PC-3 (cell line): Measurements from ENCODE around the gene OR6K6. TPM values are rescaled to one million over a fixed set of nuclear protein-coding genes. Genes with fewer than 3 reads are reported as not detected.

ENCODE experiments used
- ATAC-seq: fragments of 200-7000 bp; cut with Tn5 transposase; 2 replicates; pipeline ENCODE4 v1.9.1; 2020; ENCODE audit warnings: mild to moderate bottlenecking, moderate library complexity
- BruUV-seq: library from RNA; stranded (reverse); fragments of 400-500 nt; replicated peaks from 2 replicates; lab custom pipeline; 2021; lab: Mats Ljungman, UMichigan
- CTCF ChIA-PET: fragments of 300-600 bp; sonication (Branson Sonifier 250); formaldehyde crosslinking; loops from one replicate; lab custom pipeline; 2022; ENCODE audit warnings: antibody characterized with exemption; lab: Charles Lee
- POLR2A ChIA-PET: fragments of 300-600 bp; sonication (Branson Sonifier 250); formaldehyde crosslinking; loops from one replicate; lab custom pipeline; 2022; ENCODE audit warnings: antibody characterized with exemption; ENCODE audit not compliant: unreplicated experiment; lab: Charles Lee
- DNase-seq: peaks from one replicate; pipeline ENCODE4 v3.0.0-alpha.2; 2015
- H2AFZ ChIP-seq: fragments of 300-600 bp; sonication (generic); 2 replicates; pipeline ENCODE4 v1.6.0; 2016; ENCODE audit warnings: antibody characterized with exemption, low read length
- H3F3A ChIP-seq: fragments of 300-600 bp; sonication (generic); one replicate; pipeline ENCODE4 v1.6.0; 2017; ENCODE audit warnings: antibody characterized with exemption, low read length, control low read depth, mild to moderate bottlenecking; ENCODE audit not compliant: unreplicated experiment
- H3K27ac ChIP-seq: fragments of 300-600 bp; sonication (generic); 2 replicates; pipeline ENCODE4 v1.5.1; 2016; ENCODE audit warnings: mild to moderate bottlenecking, low read length
- H3K27me3 ChIP-seq: fragments of 300-600 bp; sonication (generic); 2 replicates; pipeline ENCODE4 v1.6.1; 2016; ENCODE audit warnings: low read length, mixed read lengths
- H3K36me3 ChIP-seq: fragments of 300-600 bp; sonication (generic); 2 replicates; pipeline ENCODE4 v1.6.1; 2016; ENCODE audit warnings: low read depth, mixed run types, low read length, mixed read lengths
- H3K4me1 ChIP-seq: fragments of 300-600 bp; sonication (generic); 2 replicates; pipeline ENCODE4 v1.5.1; 2016; ENCODE audit warnings: low read length; ENCODE audit not compliant: insufficient read depth
- H3K4me2 ChIP-seq: fragments of 300-600 bp; sonication (generic); 2 replicates; pipeline ENCODE4 v1.6.0; 2016; ENCODE audit warnings: low read length
- H3K4me3 ChIP-seq: fragments of 300-600 bp; sonication (generic); 2 replicates; pipeline ENCODE4 v1.5.1; 2016; ENCODE audit warnings: mild to moderate bottlenecking, low read length, mixed read lengths
- H3K79me2 ChIP-seq: fragments of 300-600 bp; sonication (generic); 2 replicates; pipeline ENCODE4 v1.6.1; 2017; ENCODE audit warnings: low read length, mixed read lengths
- H3K9ac ChIP-seq: fragments of 300-600 bp; sonication (generic); 2 replicates; pipeline ENCODE4 v1.6.0; 2016; ENCODE audit warnings: mild to moderate bottlenecking, low read length
- H3K9me2 ChIP-seq: fragments of 300-600 bp; sonication (generic); replicated peaks from 2 replicates; pipeline ENCODE4 v1.6.1; 2016; ENCODE audit warnings: mixed run types, low read length, mixed read lengths
- H3K9me3 ChIP-seq: fragments of 300-600 bp; sonication (generic); 2 replicates; pipeline ENCODE4 v1.6.1; 2016; ENCODE audit warnings: low read length, mixed read lengths
- H4K20me1 ChIP-seq: fragments of 300-600 bp; sonication (generic); 2 replicates; pipeline ENCODE4 v1.6.1; 2016; ENCODE audit warnings: low read length, mixed read lengths
- EZH2 ChIP-seq: fragments of 300-600 bp; sonication (generic); IDR thresholded peaks from one replicate; pipeline ENCODE4 v1.6.1; 2017; ENCODE audit warnings: antibody characterized with exemption, mild to moderate bottlenecking, low read length; ENCODE audit not compliant: unreplicated experiment
- EZH2phosphoT487 ChIP-seq: fragments of 300-600 bp; sonication (generic); IDR thresholded peaks from 2 replicates; pipeline ENCODE4 v1.6.1; 2018; ENCODE audit warnings: mild to moderate bottlenecking, antibody characterized with exemption, low read length, borderline replicate concordance
- intact Hi-C: fragments of 100-400 bp; cut with micrococcal nuclease; formaldehyde crosslinking; loops from 2 replicates; pipeline ENCODE4 v1.9.0; 2023
- total RNA-seq: library from RNA; depleted of rRNA; stranded (reverse); fragments of >200 nt; gene quantifications from 2 replicates; pipeline ENCODE4 v1.2.3, GENCODE V29; 2014; rRNA removed
- TF ChIP-seq, protein P1 (sequence below): fragments of 300-600 bp; sonication (generic); conservative IDR thresholded peaks from 2 replicates; pipeline ENCODE4 v1.5.1; 2017; ENCODE audit warnings: antibody characterized with exemption, low read depth, mild to moderate bottlenecking, low read length

The OR6K6 gene
- total RNA-seq, 1 experiment from 2014 or later, result not detected

DNA sequence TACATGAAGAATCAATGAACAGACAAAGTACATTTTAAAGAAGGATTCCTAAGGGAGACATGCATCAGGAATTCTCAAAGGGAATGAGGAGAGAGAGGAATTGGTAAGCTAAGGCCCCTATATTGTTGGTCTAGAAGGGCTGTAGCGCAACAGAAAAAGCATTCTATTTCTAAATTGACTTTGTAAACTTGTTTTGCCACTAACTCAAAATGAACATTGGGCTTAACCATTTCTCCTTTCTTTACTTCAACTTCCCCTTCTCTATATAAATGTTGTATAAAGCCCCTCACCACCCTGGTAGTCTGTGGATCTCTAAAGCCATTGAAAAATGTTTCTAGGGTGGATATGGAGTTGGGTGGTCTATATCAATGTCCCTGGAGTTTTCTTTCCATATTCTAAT is 46.9 kb downstream of the OR6K6 start:
- Histone ChIP-seq H3K4me1 (no peaks in the 10 kb centered on the region), H3K27ac (no peak overlapping the region), H3K9ac (no peak overlapping the region), H3K4me3 (no peak overlapping the region), H3K36me3 (no peaks in the 10 kb centered on the region), H3F3A (no peaks in the 10 kb centered on the region), H3K9me2 (no peaks in the 10 kb centered on the region), H3K4me2 (no peak overlapping the region), H4K20me1 (no peaks in the 10 kb centered on the region), H3K79me2 (no peaks in the 10 kb centered on the region), H3K9me3 (no peaks in the 10 kb centered on the region), H3K27me3 (no peaks in the 10 kb centered on the region; the same call in 1 of the 2 replicates), H2AFZ (no peak overlapping the region)
- TF ChIP-seq, protein P1, sequence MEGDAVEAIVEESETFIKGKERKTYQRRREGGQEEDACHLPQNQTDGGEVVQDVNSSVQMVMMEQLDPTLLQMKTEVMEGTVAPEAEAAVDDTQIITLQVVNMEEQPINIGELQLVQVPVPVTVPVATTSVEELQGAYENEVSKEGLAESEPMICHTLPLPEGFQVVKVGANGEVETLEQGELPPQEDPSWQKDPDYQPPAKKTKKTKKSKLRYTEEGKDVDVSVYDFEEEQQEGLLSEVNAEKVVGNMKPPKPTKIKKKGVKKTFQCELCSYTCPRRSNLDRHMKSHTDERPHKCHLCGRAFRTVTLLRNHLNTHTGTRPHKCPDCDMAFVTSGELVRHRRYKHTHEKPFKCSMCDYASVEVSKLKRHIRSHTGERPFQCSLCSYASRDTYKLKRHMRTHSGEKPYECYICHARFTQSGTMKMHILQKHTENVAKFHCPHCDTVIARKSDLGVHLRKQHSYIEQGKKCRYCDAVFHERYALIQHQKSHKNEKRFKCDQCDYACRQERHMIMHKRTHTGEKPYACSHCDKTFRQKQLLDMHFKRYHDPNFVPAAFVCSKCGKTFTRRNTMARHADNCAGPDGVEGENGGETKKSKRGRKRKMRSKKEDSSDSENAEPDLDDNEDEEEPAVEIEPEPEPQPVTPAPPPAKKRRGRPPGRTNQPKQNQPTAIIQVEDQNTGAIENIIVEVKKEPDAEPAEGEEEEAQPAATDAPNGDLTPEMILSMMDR, result no peak
- TF ChIP-seq EZH2phosphoT487 (no peak), EZH2 (no peak)
- ATAC-seq (no peak), DNase-seq (no peak)
- POLR2A ChIA-PET, result no interaction called here
- no TSS peak for BruUV-seq
- intact Hi-C loops, result no loop called here
- CTCF ChIA-PET, result no interaction called here

DNA sequence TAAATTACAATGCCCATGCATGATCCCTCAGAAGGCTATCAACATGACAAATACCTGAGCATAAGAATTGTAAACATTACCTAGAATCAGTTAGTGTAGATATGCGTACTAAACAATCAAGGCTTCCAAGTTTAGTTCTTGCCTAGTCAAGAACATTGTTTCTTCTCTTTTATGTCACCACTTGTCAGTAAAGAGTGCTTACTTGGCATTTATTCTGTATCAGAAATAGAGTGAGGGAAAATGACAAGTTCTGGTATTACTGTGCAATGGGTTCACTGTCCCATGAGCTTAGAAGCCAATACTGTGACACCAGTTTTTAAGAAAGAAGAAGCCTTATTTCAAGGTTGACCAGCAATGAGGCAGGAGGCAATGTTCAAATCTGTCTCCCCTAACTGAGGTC is 49.2 kb downstream of the OR6K6 start:
- no peaks in the 10 kb centered on the region for H3K36me3 ChIP-seq
- intact Hi-C loops, result no loop called here
- H3K79me2 ChIP-seq, result no peaks in the 10 kb centered on the region
- no peaks in the 10 kb centered on the region for H3K9me2 ChIP-seq
- no peak overlapping the region for H3K27ac ChIP-seq
- no peak overlapping the region for H2AFZ ChIP-seq
- ATAC-seq (no peak), DNase-seq (no peak)
- H3K4me1 ChIP-seq, result no peaks in the 10 kb centered on the region
- no peaks in the 10 kb centered on the region for H3K27me3 ChIP-seq
- no peak overlapping the region for H3K9ac ChIP-seq
- CTCF ChIA-PET, result no interaction called here
- no peaks in the 10 kb centered on the region for H4K20me1 ChIP-seq
- TF ChIP-seq EZH2 (no peak), EZH2phosphoT487 (no peak)
- TF ChIP-seq, protein P1, result no peak
- no peak overlapping the region for H3K4me3 ChIP-seq
- no TSS peak for BruUV-seq
- H3K4me2 ChIP-seq, result no peak overlapping the region
- no peaks in the 10 kb centered on the region for H3F3A ChIP-seq
- H3K9me3 ChIP-seq, result no peaks in the 10 kb centered on the region
- POLR2A ChIA-PET, result no interaction called here

Other genes starting within 250 kb of the OR6K6 start
- not detected in 2 replicates for gene OR6Y1, start 200.3 kb upstream of the OR6K6 start, total RNA-seq
- gene OR6P1, start 184.1 kb upstream of the OR6K6 start, total RNA-seq, result not detected in 2 replicates
- not detected in 2 replicates for gene OR10X1, start 174.8 kb upstream of the OR6K6 start, total RNA-seq
- gene OR10Z1, start 149.5 kb upstream of the OR6K6 start, total RNA-seq, result not detected in 2 replicates
- gene SPTA1, start 68.0 kb upstream of the OR6K6 start, total RNA-seq, result not detected in 2 replicates
- gene OR6K2, start 54.1 kb upstream of the OR6K6 start, total RNA-seq, result not detected in 2 replicates
- not detected in 2 replicates for gene OR6K3, start 34.0 kb upstream of the OR6K6 start, total RNA-seq
- gene OR6N1, start 17.5 kb downstream of the OR6K6 start, total RNA-seq, result not detected in 2 replicates
- not detected in 2 replicates for gene OR6N2, start 26.5 kb downstream of the OR6K6 start, total RNA-seq
- gene MNDA, start 76.6 kb downstream of the OR6K6 start, total RNA-seq, result not detected in 2 replicates
- gene PYHIN1, start 176.8 kb downstream of the OR6K6 start, total RNA-seq, result not detected in 2 replicates